ENCODE results near the gene MELTF. TPM values are rescaled to one million over a fixed set of nuclear protein-coding genes. Genes with fewer than 3 reads are reported as not detected.
"Not testable (repeated sequence)": the region's sequence is repeated elsewhere in the genome, so short reads cannot be mapped to it uniquely, and the experiment has no call there.

The MELTF gene
- total RNA-seq, 2 experiments from 2014 or later: 6.0 TPM

DNA sequence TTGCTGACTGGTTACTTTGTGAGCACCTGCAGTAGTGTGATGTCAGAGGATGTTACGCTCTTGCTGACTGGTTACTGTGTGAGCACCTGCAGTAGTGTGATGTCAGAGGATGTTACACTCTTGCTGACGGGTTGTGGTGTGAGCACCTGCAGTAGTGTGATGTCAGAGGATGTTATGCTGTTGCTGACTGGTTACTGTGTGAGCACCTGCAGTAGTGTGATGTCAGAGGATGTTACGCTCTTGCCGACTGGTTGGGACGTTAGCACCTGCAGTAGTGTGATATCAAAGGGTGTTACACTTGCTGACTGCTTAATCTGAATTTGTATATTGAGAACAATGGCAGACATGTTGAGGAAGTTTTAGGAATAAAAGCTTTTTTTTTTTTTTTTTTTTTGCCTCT, 5.2 kb upstream of the MELTF start:
- H3K27me3 Mint-ChIP-seq; H3K4me3 Mint-ChIP-seq; H3K9me3 Mint-ChIP-seq; DNase-seq; H3K27ac Mint-ChIP-seq; CTCF ChIA-PET; H3K36me3 Mint-ChIP-seq; intact Hi-C loops (cut with micrococcal nuclease); POLR2A ChIA-PET: not testable (repeated sequence)
- H3K4me1 Mint-ChIP-seq (ENCODE audit: low read depth): peaks cover 14% of the 10 kb centered on the region

DNA sequence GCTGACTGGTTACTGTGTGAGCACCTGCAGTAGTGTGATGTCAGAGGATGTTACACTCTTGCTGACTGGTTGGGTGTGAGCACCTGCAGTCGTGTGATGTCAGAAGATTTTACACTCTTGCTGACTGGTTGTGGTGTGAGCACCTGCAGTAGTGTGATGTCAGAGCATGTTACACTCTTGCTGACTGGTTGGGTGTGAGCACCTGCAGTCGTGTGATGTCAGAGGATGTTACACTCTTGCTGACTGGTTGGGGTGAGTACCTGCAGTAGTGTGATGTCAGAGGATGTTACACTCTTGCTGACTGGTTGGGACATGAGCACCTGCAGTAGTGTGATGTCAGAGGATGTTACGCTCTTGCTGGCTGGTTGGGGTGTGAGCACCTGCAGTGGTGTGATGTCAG, 4.1 kb upstream of the MELTF start:
- H3K36me3 Mint-ChIP-seq; H3K27ac Mint-ChIP-seq; DNase-seq; H3K27me3 Mint-ChIP-seq; CTCF ChIA-PET; H3K4me3 Mint-ChIP-seq; POLR2A ChIA-PET; intact Hi-C loops (cut with micrococcal nuclease); H3K9me3 Mint-ChIP-seq: not testable (repeated sequence)
- H3K4me1 Mint-ChIP-seq (ENCODE audit: low read depth): peaks cover 18% of the 10 kb centered on the region

DNA sequence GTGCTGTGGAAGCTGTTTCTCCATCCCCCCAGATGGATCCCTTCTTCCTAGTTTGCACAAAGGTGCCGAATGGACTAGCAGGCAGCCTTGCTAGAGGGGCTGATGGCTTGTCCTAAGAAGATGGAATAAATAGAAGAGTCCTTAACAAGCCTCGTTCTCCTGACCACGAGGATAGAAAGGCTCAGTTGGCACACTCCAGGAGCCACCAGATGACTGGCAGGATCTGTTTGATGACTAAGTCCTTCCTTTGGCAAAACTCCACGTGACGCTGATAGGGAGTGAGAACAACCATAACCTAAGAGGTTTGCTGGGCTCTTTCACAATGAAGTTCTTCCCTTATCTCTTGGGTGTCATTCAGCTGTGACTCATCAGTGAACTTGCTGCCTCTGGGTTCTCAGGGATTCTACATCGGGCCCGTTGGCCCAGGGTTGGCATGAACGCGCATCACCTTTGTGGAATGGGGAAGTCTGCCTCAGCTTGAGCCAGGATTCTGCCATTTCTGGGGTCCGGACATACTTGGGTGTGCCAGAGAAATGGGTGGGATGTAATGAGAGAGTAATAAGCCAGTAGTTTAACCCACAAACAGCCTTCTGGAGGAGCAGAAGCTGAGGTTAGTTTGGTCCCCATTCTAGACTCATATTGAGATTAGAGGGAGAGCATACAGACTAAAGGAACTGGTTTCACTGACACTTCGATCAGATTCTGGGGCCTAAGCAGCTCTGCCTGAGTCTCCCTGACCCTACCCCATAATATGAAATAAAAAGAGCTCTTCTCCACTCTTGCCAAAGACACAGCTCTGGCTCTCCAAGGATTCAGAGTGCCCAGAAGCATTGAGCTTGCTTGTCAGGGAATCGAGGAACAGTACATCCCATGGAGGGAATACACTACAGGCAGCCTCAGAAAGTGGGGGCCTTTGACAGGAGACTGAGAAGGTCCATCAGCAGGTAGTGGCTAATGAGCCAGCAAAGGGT, 2.0 kb upstream of the MELTF start:
- ChIA-PET CTCF (interaction anchor here (1.3 to 4.9 kb wide), 5 partner anchors 9 to 156 kb away, joined by 6 to 45 read pairs (median 13); no protein-coding TSS in a partner anchor), POLR2A (no interaction called here)
- Mint-ChIP-seq H3K27ac (no peak overlapping the region), H3K4me1 (ENCODE audit: low read depth) (peaks cover 18% of the 10 kb centered on the region), H3K27me3 (peaks cover 3% of the 10 kb centered on the region), H3K36me3 (no peaks in the 10 kb centered on the region), H3K9me3 (no peaks in the 10 kb centered on the region), H3K4me3 (no peak overlapping the region)
- intact Hi-C loops (cut with micrococcal nuclease): loop anchor here (1.0 kb wide), 1 partner anchor 19 kb away; no protein-coding TSS in a partner anchor
- DNase-seq: peak; percentile 75

DNA sequence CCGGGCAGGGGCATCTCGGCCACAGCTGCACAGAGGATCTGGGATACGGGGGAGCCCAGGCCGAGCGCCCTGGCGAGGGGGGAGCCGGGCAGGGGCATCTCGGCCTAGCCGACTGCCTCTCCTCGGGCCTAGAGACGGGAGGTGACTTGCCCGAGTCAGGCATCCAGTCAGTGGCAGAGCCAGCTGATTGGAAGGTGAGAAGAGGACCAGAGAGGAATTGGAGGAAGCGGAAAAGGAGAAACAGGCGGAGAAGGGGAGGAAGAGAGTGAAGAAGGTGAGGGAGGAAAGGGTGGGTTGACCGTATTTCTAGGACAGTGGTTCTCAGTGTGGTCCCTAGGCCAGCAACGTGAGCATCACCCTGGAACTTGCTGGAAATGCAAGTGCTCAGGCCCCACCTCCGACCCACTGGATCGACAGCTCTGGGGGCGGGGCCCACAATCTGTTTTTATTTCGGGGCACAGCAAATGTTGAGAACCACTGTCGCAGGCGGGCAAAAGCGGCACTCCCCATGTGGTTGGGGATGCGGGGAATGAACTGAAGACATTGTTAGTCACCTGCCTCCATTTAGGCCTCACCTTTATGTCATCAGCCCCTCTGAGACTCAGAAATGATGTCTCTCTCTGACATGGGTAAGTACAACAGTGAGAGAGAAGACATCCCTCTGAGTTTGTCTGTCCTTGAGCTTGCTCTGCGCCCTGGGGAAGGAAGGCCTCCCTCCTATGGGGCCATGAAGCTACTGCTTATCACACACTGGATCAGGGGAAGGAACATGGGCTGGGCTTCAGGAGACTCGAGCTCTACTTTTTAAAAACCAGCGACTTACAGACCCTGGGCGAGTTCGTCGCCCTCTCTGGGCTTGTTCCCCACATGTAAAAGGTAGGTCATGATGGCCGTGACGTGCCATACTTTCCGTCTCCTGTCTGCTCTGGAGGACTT, 1.0 kb upstream of the MELTF start:
- Mint-ChIP-seq H3K4me3 (no peak overlapping the region), H3K27ac (no peak overlapping the region), H3K9me3 (no peaks in the 10 kb centered on the region), H3K4me1 (ENCODE audit: low read depth) (peaks cover 18% of the 10 kb centered on the region), H3K36me3 (no peaks in the 10 kb centered on the region), H3K27me3 (peaks cover 3% of the 10 kb centered on the region)
- ChIA-PET CTCF (interaction anchor here (0.6 to 4.9 kb wide), 17 partner anchors 10 to 193 kb away, joined by 3 to 45 read pairs (median 6); partner anchors contain the start of gene NCBP2), POLR2A (no interaction called here)
- intact Hi-C loops (cut with micrococcal nuclease): loop anchor here (1.0 kb wide), 1 partner anchor 20 kb away; no protein-coding TSS in a partner anchor
- DNase-seq: no peak

DNA sequence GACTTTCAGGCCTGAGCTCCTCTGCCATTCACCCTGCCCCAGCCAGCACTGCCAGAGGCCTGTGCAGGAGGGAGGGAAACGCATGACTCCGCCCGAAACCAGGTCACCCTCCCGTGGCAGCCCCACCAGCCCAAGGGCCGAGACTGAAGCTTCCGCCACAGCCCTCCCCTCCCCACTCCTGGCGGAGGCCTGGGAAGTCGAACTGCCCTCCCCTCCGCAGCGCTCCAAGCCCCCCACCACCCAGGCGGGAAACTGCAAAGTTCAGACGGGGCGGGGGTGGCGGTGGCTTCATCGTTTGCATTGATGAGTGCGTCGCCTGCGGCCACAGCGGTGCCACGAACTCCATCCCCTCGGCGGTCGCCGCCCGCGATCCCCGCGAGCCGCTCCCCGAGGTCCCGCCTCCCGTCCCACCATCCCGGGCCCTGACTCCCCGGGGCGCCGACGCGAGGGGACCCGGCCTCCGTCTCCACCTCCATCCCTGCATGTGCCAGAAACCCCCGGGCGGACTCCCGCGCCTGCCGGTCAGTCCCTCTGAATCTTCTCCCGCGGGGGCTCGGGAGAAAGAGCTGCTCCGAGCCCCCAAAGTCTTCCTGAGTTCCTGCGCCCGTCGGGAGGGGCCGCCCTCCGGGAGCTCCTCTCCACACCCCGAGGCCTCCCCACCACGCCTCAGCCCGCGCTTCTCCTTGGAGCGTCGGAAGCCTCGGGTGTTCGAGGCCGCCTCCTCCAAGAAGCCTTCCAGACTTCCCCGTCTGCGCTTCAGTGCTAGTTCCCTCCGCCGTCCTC, 698 bp downstream of the MELTF start:
- H3K4me3 Mint-ChIP-seq: peak overlapping the region; percentile 71
- POLR2A ChIA-PET: no interaction called here

DNA sequence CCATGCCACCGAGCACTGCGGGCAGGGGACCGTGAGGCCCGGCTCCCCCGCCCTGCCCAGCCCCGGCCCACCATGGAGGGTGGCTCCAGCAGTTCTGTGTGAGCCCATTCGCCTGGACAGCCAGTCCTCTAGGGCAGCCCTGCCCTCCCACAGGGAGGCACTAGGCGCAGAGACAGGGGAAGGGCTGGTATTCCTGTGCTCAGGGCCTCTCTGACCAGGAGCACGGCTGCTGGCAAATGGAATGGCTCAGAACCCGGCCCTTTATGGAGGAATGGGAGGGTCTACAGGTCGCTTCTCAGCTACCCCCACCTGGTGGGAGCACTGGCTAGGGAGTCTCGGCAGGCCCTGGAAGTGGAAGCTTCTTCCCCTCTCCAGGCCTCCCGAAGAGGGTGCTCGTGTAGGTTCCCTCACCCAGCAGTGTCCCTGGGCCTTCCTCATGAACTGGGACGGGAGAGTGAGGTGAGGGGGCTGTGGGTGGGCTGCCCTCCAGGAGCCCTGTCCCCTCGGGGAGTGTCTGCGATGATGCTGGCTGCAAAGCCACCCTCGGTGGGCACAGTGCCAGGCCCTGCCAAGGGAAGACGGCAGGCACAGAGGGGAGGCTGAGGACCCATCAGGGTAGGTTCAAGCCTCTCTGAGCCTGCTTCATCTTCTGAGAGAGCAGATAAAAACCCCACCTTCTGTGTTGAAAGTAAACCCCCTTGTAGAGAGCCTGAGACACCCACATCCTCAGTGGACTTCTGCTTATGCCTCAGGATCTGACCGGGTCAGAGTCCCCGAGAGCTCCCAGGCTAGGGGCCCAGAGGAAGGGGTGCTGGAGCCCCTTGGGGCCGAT, 1.5 kb downstream of the MELTF start:
- peaks cover 13% of the 10 kb centered on the region for H3K27me3 Mint-ChIP-seq
- peak overlapping the region; percentile 59 for H3K4me3 Mint-ChIP-seq
- no peak for DNase-seq
- ChIA-PET POLR2A (no interaction called here), CTCF (interaction anchor here (0.8 to 4.9 kb wide), 4 partner anchors 25 to 190 kb away, joined by 3 to 45 read pairs (median 6); no protein-coding TSS in a partner anchor)
- H3K4me1 Mint-ChIP-seq (ENCODE audit: low read depth): peaks cover 26% of the 10 kb centered on the region
- no peaks in the 10 kb centered on the region for H3K36me3 Mint-ChIP-seq
- H3K27ac Mint-ChIP-seq: no peak overlapping the region
- no peaks in the 10 kb centered on the region for H3K9me3 Mint-ChIP-seq
- intact Hi-C loops (cut with micrococcal nuclease): no loop called here

More for the DNA sequence above, 698 bp downstream of the MELTF start:
- CTCF ChIA-PET: interaction anchor here (0.6 to 4.9 kb wide), 24 partner anchors 12 to 378 kb away, joined by 3 to 45 read pairs (median 4); partner anchors contain the start of gene NCBP2
- Mint-ChIP-seq H3K9me3 (no peaks in the 10 kb centered on the region), H3K27me3 (peaks cover 9% of the 10 kb centered on the region), H3K27ac (no peak overlapping the region), H3K36me3 (no peaks in the 10 kb centered on the region), H3K4me1 (ENCODE audit: low read depth) (peaks cover 19% of the 10 kb centered on the region)
- intact Hi-C loops (cut with micrococcal nuclease): loop anchor here (1.0 kb wide), 1 partner anchor 27 kb away; no protein-coding TSS in a partner anchor
- peak; percentile 35 for DNase-seq

DNA sequence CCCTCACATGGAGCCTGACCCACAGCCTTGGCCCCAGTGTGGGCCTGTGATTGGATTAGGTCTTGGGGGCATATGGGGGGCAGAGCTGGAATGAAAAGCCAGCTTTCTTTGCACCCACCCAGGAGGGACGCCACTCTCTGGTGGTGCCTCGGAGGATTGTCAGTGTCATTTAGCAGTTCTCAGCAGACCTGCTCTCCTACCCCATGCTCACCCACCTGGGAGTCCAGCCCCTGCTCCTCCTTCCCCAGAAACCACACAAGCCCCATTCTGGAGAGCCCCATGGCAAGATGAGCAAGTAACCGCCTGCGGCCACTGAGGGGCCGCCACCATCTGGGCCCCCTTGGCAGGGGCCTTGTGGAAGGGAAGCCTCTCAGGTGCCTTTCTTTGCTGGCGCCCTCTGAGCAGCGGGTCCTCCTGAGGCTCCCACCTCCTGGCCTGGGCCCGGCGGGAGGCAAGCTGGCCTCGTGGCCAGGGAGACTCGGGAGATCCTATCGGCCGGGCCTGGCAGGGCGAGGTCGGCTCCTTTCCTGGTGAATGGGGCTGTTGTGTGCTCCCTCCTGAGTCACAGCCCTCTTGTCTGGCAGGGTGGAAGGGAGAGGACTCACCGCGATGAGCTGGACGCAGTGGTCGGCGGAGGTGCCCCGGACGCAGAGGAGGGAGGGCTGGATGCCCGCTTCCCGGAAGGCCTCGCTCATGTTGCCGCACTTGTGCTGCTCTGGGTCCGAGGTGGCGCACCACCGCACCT, 2.3 kb downstream of the MELTF start:
- H3K27ac Mint-ChIP-seq: no peak overlapping the region
- H3K4me1 Mint-ChIP-seq (ENCODE audit: low read depth): peaks cover 26% of the 10 kb centered on the region
- intact Hi-C loops (cut with micrococcal nuclease): no loop called here
- H3K4me3 Mint-ChIP-seq: no peak overlapping the region
- H3K36me3 Mint-ChIP-seq: no peaks in the 10 kb centered on the region
- ChIA-PET CTCF (interaction anchor here (0.6 to 4.9 kb wide), 3 partner anchors 24 to 57 kb away, joined by 3 to 45 read pairs (median 10); no protein-coding TSS in a partner anchor), POLR2A (no interaction called here)
- DNase-seq: no peak
- H3K9me3 Mint-ChIP-seq: no peaks in the 10 kb centered on the region
- H3K27me3 Mint-ChIP-seq: peaks cover 13% of the 10 kb centered on the region

DNA sequence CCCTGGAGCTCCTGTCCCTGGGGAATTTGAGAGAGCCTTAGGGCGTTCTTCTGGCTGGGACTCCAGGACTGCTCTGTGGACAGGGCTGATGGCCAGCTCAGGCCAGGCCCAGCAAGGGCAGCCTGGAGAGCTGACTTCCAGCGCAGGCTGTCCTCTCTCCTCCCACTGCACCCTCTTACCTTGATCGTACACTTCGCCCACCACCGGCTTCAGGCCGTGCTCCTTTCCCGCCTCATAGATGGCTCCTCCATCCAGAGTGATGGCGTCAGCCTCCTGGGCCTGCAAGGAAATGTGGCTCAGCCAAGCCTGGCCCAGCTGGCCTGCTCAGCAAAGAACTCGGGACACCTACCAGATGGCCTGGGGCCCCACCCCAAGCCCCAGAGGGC, 3.1 kb downstream of the MELTF start:
- H3K36me3 Mint-ChIP-seq: no peaks in the 10 kb centered on the region

DNA sequence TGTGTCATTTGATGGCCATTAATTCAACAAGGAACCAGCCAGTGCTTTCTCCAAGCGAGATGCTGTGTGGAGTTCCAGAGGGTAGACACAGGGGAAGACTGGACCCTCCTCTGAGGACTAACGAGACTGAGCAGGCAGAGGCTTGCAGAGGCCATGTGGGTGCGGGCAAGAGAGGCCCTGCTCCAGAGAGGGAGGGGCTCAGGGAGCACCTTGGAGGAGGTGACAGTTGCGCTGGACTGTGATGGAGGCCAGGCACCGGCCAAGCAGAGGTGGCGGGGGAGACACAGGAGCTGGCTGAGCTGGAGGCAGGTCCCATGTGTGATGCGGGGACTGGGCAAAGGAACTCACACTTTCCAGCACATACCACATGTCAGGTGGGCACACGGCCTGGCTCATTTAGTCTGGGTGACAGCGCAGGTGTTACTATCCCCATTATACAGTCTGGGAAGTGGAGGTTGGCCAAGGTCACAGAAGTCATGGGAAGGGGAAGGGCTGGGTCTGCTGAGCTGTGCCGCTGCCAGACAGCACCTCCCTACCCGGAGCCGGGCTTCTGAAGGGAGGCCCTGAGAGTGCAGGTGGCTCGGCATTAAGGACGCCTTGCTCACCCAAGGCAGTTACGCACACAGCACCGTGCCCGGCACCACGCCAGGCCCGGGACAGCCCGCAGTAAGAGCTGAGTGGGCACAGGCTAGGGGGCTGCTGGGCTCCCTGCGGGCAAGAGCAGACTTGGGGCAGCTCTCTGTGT, 3.7 kb downstream of the MELTF start:
- peaks cover 15% of the 10 kb centered on the region for H3K4me1 Mint-ChIP-seq (ENCODE audit: low read depth)
- no peak overlapping the region for H3K27ac Mint-ChIP-seq
- no peak overlapping the region for H3K4me3 Mint-ChIP-seq
- peaks cover 13% of the 10 kb centered on the region for H3K27me3 Mint-ChIP-seq
- intact Hi-C loops (cut with micrococcal nuclease): no loop called here
- H3K36me3 Mint-ChIP-seq: no peaks in the 10 kb centered on the region
- ChIA-PET POLR2A (no interaction called here), CTCF (interaction anchor here (1.2 kb wide), 1 partner anchor 22 kb away, joined by 4 read pairs; no protein-coding TSS in a partner anchor)
- DNase-seq: no peak
- no peaks in the 10 kb centered on the region for H3K9me3 Mint-ChIP-seq

More for the DNA sequence above, 3.1 kb downstream of the MELTF start:
- Mint-ChIP-seq H3K27ac (no peak overlapping the region), H3K9me3 (no peaks in the 10 kb centered on the region), H3K27me3 (peaks cover 13% of the 10 kb centered on the region), H3K4me1 (ENCODE audit: low read depth) (peaks cover 17% of the 10 kb centered on the region), H3K4me3 (no peak overlapping the region)
- intact Hi-C loops (cut with micrococcal nuclease): no loop called here
- CTCF ChIA-PET: no interaction called here
- DNase-seq: no peak
- POLR2A ChIA-PET: no interaction called here
